ENCODE results near the gene FAM241A. TPM values are rescaled to one million over a fixed set of nuclear protein-coding genes. Genes with fewer than 3 reads are reported as not detected.

The FAM241A gene
- total RNA-seq, 1 donor from 2014 or later: 0.09 TPM

- Mint-ChIP-seq H3K27ac (ENCODE audit: unreplicated experiment) (no peak overlapping the region), H3K4me3 (no peak overlapping the region), H3K36me3 (ENCODE audit: low read depth) (no peaks in the 10 kb centered on the region), H3K4me1 (peaks cover 4% of the 10 kb centered on the region), H3K27me3 (ENCODE audit: low read depth) (peaks cover 4% of the 10 kb centered on the region), H3K9me3 (no peaks in the 10 kb centered on the region)
- DNase-seq (ENCODE audit: low read depth, low spot score): no peak
- no peak for TF ChIP-seq CTCF (conservative IDR thresholded peaks at IDR 0.05)
These were observed 18.1 kb upstream of the FAM241A start for GRCh38 chr4:112127048-112127637.

- Mint-ChIP-seq H3K4me1 (peaks cover 4% of the 10 kb centered on the region), H3K9me3 (no peaks in the 10 kb centered on the region), H3K4me3 (no peak overlapping the region), H3K27me3 (ENCODE audit: low read depth) (peaks cover 5% of the 10 kb centered on the region), H3K36me3 (ENCODE audit: low read depth) (no peaks in the 10 kb centered on the region), H3K27ac (ENCODE audit: unreplicated experiment) (no peak overlapping the region)
- DNase-seq (ENCODE audit: low read depth, low spot score): no peak
- TF ChIP-seq CTCF (conservative IDR thresholded peaks at IDR 0.05): no peak
These were observed 17.5 kb upstream of the FAM241A start for GRCh38 chr4:112127803-112128202.

- no peak for TF ChIP-seq CTCF (conservative IDR thresholded peaks at IDR 0.05)
- Mint-ChIP-seq H3K4me1 (peaks cover 4% of the 10 kb centered on the region), H3K4me3 (no peak overlapping the region), H3K27me3 (ENCODE audit: low read depth) (peaks cover 9% of the 10 kb centered on the region), H3K9me3 (no peaks in the 10 kb centered on the region), H3K27ac (ENCODE audit: unreplicated experiment) (no peak overlapping the region), H3K36me3 (ENCODE audit: low read depth) (no peaks in the 10 kb centered on the region)
- no peak for DNase-seq (ENCODE audit: low read depth, low spot score)
These were observed 16.8 kb upstream of the FAM241A start for GRCh38 chr4:112128452-112128851.

- H3K36me3 Mint-ChIP-seq (ENCODE audit: low read depth): no peaks in the 10 kb centered on the region
- TF ChIP-seq CTCF (conservative IDR thresholded peaks at IDR 0.05): no peak
- H3K9me3 Mint-ChIP-seq: no peaks in the 10 kb centered on the region
- H3K27me3 Mint-ChIP-seq (ENCODE audit: low read depth): peaks cover 5% of the 10 kb centered on the region
- no peak for DNase-seq (ENCODE audit: low read depth, low spot score)
- peaks cover 4% of the 10 kb centered on the region for H3K4me1 Mint-ChIP-seq
- no peak overlapping the region for H3K4me3 Mint-ChIP-seq
- H3K27ac Mint-ChIP-seq (ENCODE audit: unreplicated experiment): no peak overlapping the region
These were observed 14.3 kb upstream of the FAM241A start for GRCh38 chr4:112130906-112131305.

GRCh38 chr4:112136551-112136950 is 8.7 kb upstream of the FAM241A start:
- no peaks in the 10 kb centered on the region for H3K9me3 Mint-ChIP-seq
- no peak for DNase-seq (ENCODE audit: low read depth, low spot score)
- H3K4me3 Mint-ChIP-seq: no peak overlapping the region
- H3K36me3 Mint-ChIP-seq (ENCODE audit: low read depth): no peaks in the 10 kb centered on the region
- H3K4me1 Mint-ChIP-seq: no peaks in the 10 kb centered on the region
- TF ChIP-seq CTCF (conservative IDR thresholded peaks at IDR 0.05): no peak
- peaks cover 5% of the 10 kb centered on the region for H3K27me3 Mint-ChIP-seq (ENCODE audit: low read depth)
- no peak overlapping the region for H3K27ac Mint-ChIP-seq (ENCODE audit: unreplicated experiment)
